Skin epidermis (tissue), 12 donors: ENCODE data around the gene HYDIN.
"Not testable (repeated sequence)": the region's sequence is repeated elsewhere in the genome, so short reads cannot be mapped to it uniquely, and the experiment has no call there.

Experiments
- H3K27ac ChIP-seq, 21 experiments: fragments of 200-600 bp; sonication (generic) in 11 of 21; one replicate each; pipeline ENCODE4 v1.5.0; 2020; ENCODE audit warnings: mild to moderate bottlenecking in 3 of 21, inconsistent platforms in 2 of 21, moderate library complexity in 2 of 21
- H3K4me3 ChIP-seq, 7 experiments: fragments of 200-600 bp; sonication (generic) in 2 of 7; one replicate each; pipeline ENCODE4 v1.5.0; 2020; ENCODE audit warnings: inconsistent platforms in 2 of 7, mild to moderate bottlenecking in 2 of 7, moderate library complexity in 1 of 7

The HYDIN gene

GRCh38 chr16:71151654-71152053 lies 78.9 kb downstream of the HYDIN start:
- not testable (repeated sequence) for H3K27ac ChIP-seq, H3K4me3 ChIP-seq

GRCh38 chr16:71143246-71143645 lies 87.3 kb downstream of the HYDIN start:
- H3K27ac ChIP-seq, H3K4me3 ChIP-seq: not testable (repeated sequence)

- H3K27ac ChIP-seq, H3K4me3 ChIP-seq: not testable (repeated sequence)
These were observed 120.0 kb downstream of the HYDIN start for GRCh38 chr16:71110565-71110964.

- not testable (repeated sequence) for H3K27ac ChIP-seq, H3K4me3 ChIP-seq
These were observed 120.8 kb downstream of the HYDIN start for GRCh38 chr16:71109656-71110208.

GRCh38 chr16:71105881-71106280 lies 124.6 kb downstream of the HYDIN start:
- H3K4me3 ChIP-seq, H3K27ac ChIP-seq: not testable (repeated sequence)

- not testable (repeated sequence) for H3K4me3 ChIP-seq, H3K27ac ChIP-seq
These were observed 146.9 kb downstream of the HYDIN start for GRCh38 chr16:71083573-71083972.

- H3K27ac ChIP-seq, H3K4me3 ChIP-seq: not testable (repeated sequence)
These were observed 149.7 kb downstream of the HYDIN start for GRCh38 chr16:71080777-71081176.

- not testable (repeated sequence) for H3K27ac ChIP-seq, H3K4me3 ChIP-seq
These were observed 150.3 kb downstream of the HYDIN start for GRCh38 chr16:71080262-71080661.

- H3K27ac ChIP-seq, H3K4me3 ChIP-seq: not testable (repeated sequence)
These were observed 159.9 kb downstream of the HYDIN start for GRCh38 chr16:71070651-71071050.

- not testable (repeated sequence) for H3K4me3 ChIP-seq, H3K27ac ChIP-seq
These were observed 160.7 kb downstream of the HYDIN start for GRCh38 chr16:71069842-71070241.

GRCh38 chr16:71053897-71054609 lies 176.5 kb downstream of the HYDIN start:
- H3K27ac ChIP-seq, H3K4me3 ChIP-seq: not testable (repeated sequence)

GRCh38 chr16:71050307-71050706 lies 180.2 kb downstream of the HYDIN start:
- not testable (repeated sequence) for H3K4me3 ChIP-seq

GRCh38 chr16:71039368-71040111 lies 191.0 kb downstream of the HYDIN start:
- H3K4me3 ChIP-seq, H3K27ac ChIP-seq: not testable (repeated sequence)

More at GRCh38 chr16:71050307-71050706, 180.2 kb downstream of the HYDIN start:
- not testable (repeated sequence) for H3K27ac ChIP-seq

GRCh38 chr16:71038421-71038820 lies 192.1 kb downstream of the HYDIN start:
- not testable (repeated sequence) for H3K4me3 ChIP-seq, H3K27ac ChIP-seq

- H3K4me3 ChIP-seq, H3K27ac ChIP-seq: not testable (repeated sequence)
These were observed 192.5 kb downstream of the HYDIN start for GRCh38 chr16:71037987-71038386.

- H3K4me3 ChIP-seq, H3K27ac ChIP-seq: not testable (repeated sequence)
These were observed 202.3 kb downstream of the HYDIN start for GRCh38 chr16:71028032-71028727.

GRCh38 chr16:71027511-71027910 lies 203.0 kb downstream of the HYDIN start:
- not testable (repeated sequence) for H3K27ac ChIP-seq, H3K4me3 ChIP-seq

- not testable (repeated sequence) for H3K4me3 ChIP-seq, H3K27ac ChIP-seq
These were observed 206.6 kb downstream of the HYDIN start for GRCh38 chr16:71023851-71024439.

- H3K4me3 ChIP-seq, H3K27ac ChIP-seq: not testable (repeated sequence)
These were observed 208.5 kb downstream of the HYDIN start for GRCh38 chr16:71021961-71022537.
